MM.1S (cell line): ENCODE data around the gene SLU7.

Experiments used
- DNase-seq: peaks from one replicate; pipeline ENCODE4 v3.0.0-alpha.2; 2015
- H2AFZ ChIP-seq: fragments of 300-600 bp; sonication (generic); 2 replicates; pipeline ENCODE4 v1.6.0; 2016; ENCODE audit warnings: antibody characterized with exemption, low read length
- H3F3A ChIP-seq: fragments of 300-600 bp; sonication (generic); 2 replicates; pipeline ENCODE4 v1.6.1; 2016; ENCODE audit warnings: mild to moderate bottlenecking, antibody characterized with exemption, low read length, moderate library complexity, mixed read lengths; ENCODE audit not compliant: insufficient read depth
- H3K27ac ChIP-seq: fragments of 300-600 bp; sonication (generic); 2 replicates; pipeline ENCODE4 v1.5.1; 2016; ENCODE audit warnings: mild to moderate bottlenecking, low read length
- H3K27me3 ChIP-seq: fragments of 300-600 bp; sonication (generic); replicated peaks from 2 replicates; pipeline ENCODE4 v1.6.0; 2016; ENCODE audit warnings: low read length; ENCODE audit not compliant: insufficient read depth
- H3K36me3 ChIP-seq: fragments of 300-600 bp; sonication (generic); replicated peaks from 2 replicates; pipeline ENCODE4 v1.6.1; 2016; ENCODE audit warnings: mild to moderate bottlenecking, low read length, mixed read lengths; ENCODE audit not compliant: insufficient read depth
- H3K4me1 ChIP-seq: fragments of 300-600 bp; sonication (generic); 2 replicates; pipeline ENCODE4 v1.6.1; 2016; ENCODE audit warnings: low read length, mixed read lengths
- H3K4me2 ChIP-seq: fragments of 300-600 bp; sonication (generic); 2 replicates; pipeline ENCODE4 v1.6.0; 2016; ENCODE audit warnings: low read depth, low read length
- H3K4me3 ChIP-seq: fragments of 300-600 bp; sonication (generic); 2 replicates; pipeline ENCODE4 v1.5.1; 2016; ENCODE audit warnings: low read length, mixed read lengths
- H3K79me2 ChIP-seq: fragments of 300-600 bp; sonication (generic); 2 replicates; pipeline ENCODE4 v1.6.1; 2016; ENCODE audit warnings: mixed run types, low read length, mixed read lengths
- H3K9ac ChIP-seq: fragments of 300-600 bp; sonication (generic); 2 replicates; pipeline ENCODE4 v1.6.1; 2016; ENCODE audit warnings: low read length, mixed read lengths
- H3K9me2 ChIP-seq: fragments of 300-600 bp; sonication (generic); replicated peaks from 2 replicates; pipeline ENCODE4 v1.6.1; 2016; ENCODE audit warnings: mild to moderate bottlenecking, low read length, mixed read lengths; ENCODE audit not compliant: insufficient read depth
- H3K9me3 ChIP-seq: fragments of 300-600 bp; sonication (generic); replicated peaks from 2 replicates; pipeline ENCODE4 v1.6.1; 2016; ENCODE audit warnings: mild to moderate bottlenecking, low read length, mixed read lengths; ENCODE audit not compliant: insufficient read depth
- H4K20me1 ChIP-seq: fragments of 300-600 bp; sonication (generic); 2 replicates; pipeline ENCODE4 v1.6.1; 2016; ENCODE audit warnings: mild to moderate bottlenecking, low read length, moderate library complexity, mixed read lengths; ENCODE audit not compliant: insufficient read depth
- CTCF ChIP-seq: fragments of 300-600 bp; sonication (generic); IDR thresholded peaks from 2 replicates; pipeline ENCODE4 v1.5.1; 2016; ENCODE audit warnings: antibody characterized with exemption, low read length, mixed read lengths
- EZH2 ChIP-seq: fragments of 300-600 bp; sonication (generic); optimal IDR thresholded peaks from 2 replicates; pipeline ENCODE3; 2017; ENCODE audit warnings: low read depth, mild to moderate bottlenecking, antibody characterized with exemption, low read length, mixed read lengths
- EZH2phosphoT487 ChIP-seq: fragments of 300-600 bp; sonication (generic); IDR thresholded peaks from 2 replicates; pipeline ENCODE4 v1.6.1; 2018; ENCODE audit warnings: antibody characterized with exemption, low read length

The SLU7 gene

GRCh38 chr5:160367261-160367660 is 51.6 kb downstream of the SLU7 start:
- Histone ChIP-seq H3K4me3 (no peak overlapping the region), H2AFZ (no peak overlapping the region), H3K4me1 (no peaks in the 10 kb centered on the region), H3K27ac (no peak overlapping the region), H3K27me3 (no peaks in the 10 kb centered on the region), H3K9ac (no peak overlapping the region), H3K9me2 (no peaks in the 10 kb centered on the region), H3K9me3 (no peaks in the 10 kb centered on the region), H3K79me2 (no peaks in the 10 kb centered on the region), H3K36me3 (no peaks in the 10 kb centered on the region), H4K20me1 (no peaks in the 10 kb centered on the region), H3F3A (no peaks in the 10 kb centered on the region), H3K4me2 (no peak overlapping the region)
- DNase-seq: no peak
- TF ChIP-seq EZH2 (no peak), EZH2phosphoT487 (no peak), CTCF (no peak)

- Histone ChIP-seq H3K27me3 (no peaks in the 10 kb centered on the region), H3K9me2 (no peaks in the 10 kb centered on the region), H3K4me1 (no peaks in the 10 kb centered on the region), H3K9ac (no peak overlapping the region), H3K27ac (no peak overlapping the region), H3K9me3 (no peaks in the 10 kb centered on the region), H3K4me3 (no peak overlapping the region), H2AFZ (no peak overlapping the region), H3K4me2 (no peak overlapping the region), H3F3A (no peaks in the 10 kb centered on the region), H3K79me2 (no peaks in the 10 kb centered on the region), H4K20me1 (no peaks in the 10 kb centered on the region), H3K36me3 (no peaks in the 10 kb centered on the region)
- no peak for DNase-seq
- TF ChIP-seq EZH2 (no peak), CTCF (no peak), EZH2phosphoT487 (no peak)
Observed at GRCh38 chr5:160366230-160366629, 52.7 kb downstream of the SLU7 start.

- no peaks in the 10 kb centered on the region for H3K79me2 ChIP-seq
- H3F3A ChIP-seq: no peaks in the 10 kb centered on the region
- no peak overlapping the region for H3K27ac ChIP-seq
- H2AFZ ChIP-seq: no peak overlapping the region
- no peaks in the 10 kb centered on the region for H3K9me2 ChIP-seq
- no peaks in the 10 kb centered on the region for H3K36me3 ChIP-seq
- no peak overlapping the region for H3K4me3 ChIP-seq
- H3K9me3 ChIP-seq: no peaks in the 10 kb centered on the region
- no peak overlapping the region for H3K4me2 ChIP-seq
- no peak for TF ChIP-seq CTCF
- no peak for TF ChIP-seq EZH2phosphoT487
- no peak for TF ChIP-seq EZH2
- no peaks in the 10 kb centered on the region for H3K4me1 ChIP-seq
- no peaks in the 10 kb centered on the region for H3K27me3 ChIP-seq
- no peaks in the 10 kb centered on the region for H4K20me1 ChIP-seq
- DNase-seq: no peak
- H3K9ac ChIP-seq: no peak overlapping the region
Observed at GRCh38 chr5:160363660-160364395, 55.1 kb downstream of the SLU7 start.
